Cardiac muscle cell (in vitro differentiated cells and primary cell): ENCODE measurements around the gene RYR3. TPM values are rescaled to one million over a fixed set of nuclear protein-coding genes. Genes with fewer than 3 reads are reported as not detected.
"Not testable (repeated sequence)": the region's sequence is repeated elsewhere in the genome, so short reads cannot be mapped to it uniquely, and the experiment has no call there.

Experiments
- DNase-seq, 2 donors: peaks; one replicate each; pipeline versions ENCODE4 v3.0.0 to v3.0.0-alpha.2; 2010 to 2017; ENCODE audit warnings: low read depth in 1 of 2, low spot score in 1 of 2
- H3K27ac ChIP-seq: fragments of 200-600 bp; sonication (generic); 2 replicates; pipeline ENCODE4 v1.5.1; 2016
- H3K27me3 ChIP-seq: fragments of 200-600 bp; sonication (generic); 2 replicates; pipeline ENCODE4 v1.6.0; 2016; ENCODE audit warnings: control low read depth
- H3K36me3 ChIP-seq: fragments of 200-600 bp; sonication (generic); 2 replicates; pipeline ENCODE4 v1.5.1; 2016; ENCODE audit warnings: control low read depth
- H3K4me1 ChIP-seq: fragments of 200-600 bp; sonication (generic); 2 replicates; pipeline ENCODE4 v1.8.1; 2017; ENCODE audit warnings: low read depth, mild to moderate bottlenecking, mixed run types
- H3K4me3 ChIP-seq: fragments of 200-600 bp; sonication (generic); 2 replicates; pipeline ENCODE4 v1.5.1; 2016; ENCODE audit warnings: mild to moderate bottlenecking
- H3K9me3 ChIP-seq: fragments of 200-600 bp; sonication (generic); 2 replicates; pipeline ENCODE4 v1.5.1; 2017; ENCODE audit warnings: low read depth, mild to moderate bottlenecking, control low read depth
- CTCF ChIP-seq: IDR thresholded peaks from 2 replicates; pipeline ENCODE4 v1.5.1; 2012; ENCODE audit warnings: low read depth, mild to moderate bottlenecking, low read length
- polyA plus RNA-seq: library from polyadenylated mRNA; unstranded; fragments of >200 nt; fragmentation: Nextera tagmentation; extraction: Ambion mirVana; gene quantifications from 2 replicates; pipeline ENCODE4 v1.2.1, GENCODE V29; 2016
- total RNA-seq: library from RNA; depleted of rRNA; stranded (reverse); fragments of >200 nt; gene quantifications from 2 replicates; pipeline ENCODE4 v1.2.3, GENCODE V29; 2016

RYR3 gene
- total and polyA plus RNA-seq, 2 experiments from 2014 or later: 0.39 to 0.54 TPM

GRCh38 chr15:33581032-33581431, 270.3 kb downstream of the RYR3 start:
- no peaks in the 10 kb centered on the region for H3K36me3 ChIP-seq
- no peaks in the 10 kb centered on the region for H3K27me3 ChIP-seq
- no peaks in the 10 kb centered on the region for H3K9me3 ChIP-seq
- no peaks in the 10 kb centered on the region for H3K4me1 ChIP-seq
- H3K4me3 ChIP-seq: no peak overlapping the region
- H3K27ac ChIP-seq: no peak overlapping the region
- no peak for TF ChIP-seq CTCF
- peak; percentile 7 to 55 for DNase-seq

GRCh38 chr15:33584797-33585196, 274.0 kb downstream of the RYR3 start:
- Histone ChIP-seq H3K27ac (no peak overlapping the region), H3K27me3 (no peaks in the 10 kb centered on the region), H3K4me3 (no peak overlapping the region), H3K9me3 (no peaks in the 10 kb centered on the region), H3K36me3 (no peaks in the 10 kb centered on the region), H3K4me1 (no peaks in the 10 kb centered on the region)
- no peak for TF ChIP-seq CTCF
- DNase-seq: peak in 1 of 2 donors; percentile 59

GRCh38 chr15:33586786-33587697, 276.3 kb downstream of the RYR3 start:
- TF ChIP-seq CTCF: no peak
- Histone ChIP-seq H3K27ac (no peak overlapping the region), H3K27me3 (no peaks in the 10 kb centered on the region), H3K36me3 (no peaks in the 10 kb centered on the region), H3K4me1 (no peaks in the 10 kb centered on the region), H3K9me3 (no peaks in the 10 kb centered on the region), H3K4me3 (no peak overlapping the region)
- DNase-seq: no peak

GRCh38 chr15:33587773-33588172, 277.0 kb downstream of the RYR3 start:
- Histone ChIP-seq H3K4me3 (no peak overlapping the region), H3K27ac (no peak overlapping the region), H3K36me3 (no peaks in the 10 kb centered on the region), H3K9me3 (no peaks in the 10 kb centered on the region), H3K27me3 (no peaks in the 10 kb centered on the region), H3K4me1 (no peaks in the 10 kb centered on the region)
- DNase-seq: peak in 1 of 2 donors; percentile 46
- TF ChIP-seq CTCF: no peak

- no peak for TF ChIP-seq CTCF
- Histone ChIP-seq H3K36me3 (no peaks in the 10 kb centered on the region), H3K27ac (no peak overlapping the region), H3K9me3 (no peaks in the 10 kb centered on the region), H3K4me3 (no peak overlapping the region), H3K27me3 (no peaks in the 10 kb centered on the region), H3K4me1 (no peaks in the 10 kb centered on the region)
- DNase-seq: no peak
Measured at GRCh38 chr15:33592864-33593263, 282.1 kb downstream of the RYR3 start.

GRCh38 chr15:33598382-33598781, 287.6 kb downstream of the RYR3 start:
- not testable (repeated sequence) for H3K4me3 ChIP-seq, H3K9me3 ChIP-seq, H3K36me3 ChIP-seq, H3K27ac ChIP-seq, H3K27me3 ChIP-seq, DNase-seq, H3K4me1 ChIP-seq
